ENCODE measurements around the gene EID3.
"Not testable (repeated sequence)": the region's sequence is repeated elsewhere in the genome, so short reads cannot be mapped to it uniquely, and the experiment has no call there.

EID3 gene

DNA sequence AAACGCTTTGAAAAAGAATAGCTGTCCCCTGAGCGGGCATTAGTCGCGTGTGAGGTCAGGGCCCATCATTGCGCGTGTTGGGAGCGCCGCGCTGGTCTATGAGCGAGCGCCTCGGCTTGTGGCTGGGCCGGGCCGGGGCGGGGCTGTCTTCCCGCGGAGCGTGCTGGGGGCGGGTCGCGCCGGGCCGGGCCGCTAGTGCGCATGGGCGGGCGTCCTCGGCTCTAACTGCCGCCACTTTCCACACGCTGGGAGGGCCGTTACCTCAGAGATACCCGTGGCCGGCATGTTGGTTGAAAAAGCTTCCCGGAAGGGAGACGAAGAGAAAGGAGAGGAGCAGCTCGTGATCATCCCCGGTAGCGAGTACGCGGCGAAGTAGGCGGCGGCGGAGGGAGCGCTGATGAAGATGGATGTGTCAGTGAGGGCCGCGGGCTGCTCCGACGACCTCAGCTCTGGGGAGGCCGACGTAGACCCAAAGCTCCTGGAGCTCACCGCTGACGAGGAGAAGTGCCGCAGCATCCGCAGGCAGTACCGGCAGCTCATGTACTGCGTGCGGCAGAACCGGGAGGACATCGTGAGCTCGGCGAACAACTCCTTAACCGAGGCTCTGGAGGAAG is at the start of gene EID3:
TSS of gene EID3 (plus strand) at position 202 of the 614 bp plus-strand sequence. CDS start at position 398, 196 bp downstream.
- peak; percentile 60 for DNase-seq

DNA sequence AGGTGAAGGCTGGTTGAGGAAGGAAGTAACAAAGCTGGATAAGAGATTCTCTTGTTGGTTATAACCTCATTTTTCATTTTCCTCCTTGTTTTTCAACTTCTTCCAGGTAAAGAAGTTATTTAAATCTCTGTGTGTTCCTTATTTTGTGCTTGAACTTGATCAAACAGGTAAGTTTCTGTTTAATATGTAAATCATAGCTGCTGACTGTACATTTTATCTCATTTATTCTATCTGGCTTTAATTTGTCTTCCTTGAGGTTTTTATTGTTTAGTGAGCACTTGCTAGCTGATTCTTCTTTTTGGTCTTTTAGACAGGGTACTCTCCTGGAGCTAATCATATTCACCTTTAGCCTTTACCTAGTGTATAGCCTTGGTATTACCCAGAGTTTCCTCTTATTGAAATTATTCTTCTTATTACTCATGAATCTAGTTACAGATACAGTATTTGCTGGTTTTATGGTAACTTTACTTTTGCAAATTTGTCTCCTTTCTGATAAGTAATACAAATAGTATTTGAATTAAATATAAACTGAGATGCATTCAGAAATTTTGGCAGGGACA is 45.5 kb upstream of the EID3 start:
- DNase-seq = no peak

DNA sequence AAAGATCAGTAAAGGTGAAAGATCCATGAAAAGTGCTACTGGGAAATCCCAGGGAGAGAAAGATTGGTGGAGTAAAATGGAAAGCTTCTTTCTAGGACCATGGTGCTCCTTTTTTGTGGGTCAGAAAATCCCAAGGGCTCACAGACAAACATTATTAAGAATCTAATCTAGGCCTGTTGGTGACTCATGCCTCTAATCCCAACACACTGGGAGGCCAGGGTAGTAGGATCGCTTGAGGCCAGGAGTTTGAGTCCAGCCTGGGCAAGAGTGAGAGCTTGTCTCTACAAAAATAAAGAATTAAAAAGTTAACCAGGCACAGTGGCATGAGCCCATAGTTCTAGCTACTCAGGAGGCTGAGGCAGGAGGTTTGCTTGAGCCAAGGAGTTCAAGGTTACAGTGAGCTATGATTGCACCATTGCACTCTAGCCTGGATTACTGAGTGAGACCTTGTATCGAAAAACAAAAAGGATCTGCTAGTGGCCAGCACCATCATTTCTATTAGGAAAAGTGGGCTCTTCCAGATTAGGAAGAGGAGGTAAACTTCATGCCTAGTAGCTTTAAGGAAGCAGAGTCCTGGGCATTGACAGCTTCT is 45.0 kb upstream of the EID3 start:
- DNase-seq = no peak

DNA sequence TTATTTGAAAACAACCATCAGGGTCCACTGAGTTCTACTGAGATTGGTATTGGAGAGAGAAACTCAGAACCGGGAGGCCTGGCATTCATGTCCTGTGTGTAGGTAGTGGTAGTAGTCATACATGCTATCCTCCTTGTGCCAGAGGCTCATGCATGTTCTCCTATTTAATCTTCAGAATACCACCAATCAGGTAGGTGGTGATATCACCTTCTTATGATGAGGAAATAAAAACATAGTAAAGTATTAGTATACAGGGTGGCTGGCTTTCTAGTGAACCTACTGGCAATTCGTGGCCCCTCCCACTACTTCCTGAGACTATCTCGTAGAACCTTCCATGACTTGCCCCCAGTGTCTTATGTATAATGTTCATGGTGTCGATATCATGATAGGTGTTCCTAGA is 40.5 kb upstream of the EID3 start:
- no peak for DNase-seq

DNA sequence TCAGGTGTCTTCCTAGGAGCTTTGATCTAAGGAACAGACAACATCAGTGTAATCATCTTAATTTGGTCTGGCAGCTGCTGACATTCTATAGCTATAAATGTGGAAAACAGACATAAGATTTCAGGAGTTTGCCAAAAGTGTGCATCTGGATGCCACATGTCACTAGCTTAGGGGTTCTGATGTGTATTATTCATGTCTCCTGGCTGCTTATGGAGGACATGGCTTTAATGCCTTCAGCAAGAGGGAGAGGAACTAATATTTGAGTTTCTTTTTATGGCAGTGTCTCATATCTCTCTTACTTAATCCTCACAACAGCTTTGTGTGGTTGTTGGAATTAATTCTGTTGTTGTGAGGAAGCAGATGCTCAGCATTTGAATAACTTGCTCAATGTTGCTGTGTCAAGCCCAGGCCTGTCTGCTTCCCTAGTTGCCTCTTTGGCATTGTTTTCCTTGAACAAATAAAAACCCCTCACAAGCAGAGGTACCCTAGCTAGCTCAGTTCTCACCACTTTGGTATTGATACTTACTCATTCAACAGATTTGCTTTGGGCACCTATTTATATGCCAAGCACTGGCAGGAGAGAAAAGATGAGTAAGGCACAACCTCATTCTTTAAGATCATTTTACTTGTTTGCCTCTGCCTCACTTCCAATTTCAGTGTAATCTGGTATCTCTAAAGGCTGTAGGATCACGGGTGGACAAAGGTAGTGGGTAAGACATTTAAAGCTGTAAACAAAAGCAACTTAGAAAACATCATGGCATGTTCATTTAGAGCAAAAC is 39.8 kb upstream of the EID3 start:
- no peak for DNase-seq

DNA sequence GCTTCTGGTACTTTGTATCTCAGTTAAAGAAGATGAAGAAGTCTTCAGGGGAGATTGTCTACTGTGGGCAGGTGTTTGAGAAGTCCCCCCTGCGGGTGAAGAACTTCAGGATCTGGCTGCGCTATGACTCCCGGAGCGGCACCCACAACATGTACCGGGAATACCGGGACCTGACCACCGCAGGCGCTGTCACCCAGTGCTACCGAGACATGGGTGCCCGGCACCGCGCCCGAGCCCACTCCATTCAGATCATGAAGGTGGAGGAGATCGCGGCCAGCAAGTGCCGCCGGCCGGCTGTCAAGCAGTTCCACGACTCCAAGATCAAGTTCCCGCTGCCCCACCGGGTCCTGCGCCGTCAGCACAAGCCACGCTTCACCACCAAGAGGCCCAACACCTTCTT is 38.1 kb upstream of the EID3 start:
- DNase-seq = not testable (repeated sequence)

DNA sequence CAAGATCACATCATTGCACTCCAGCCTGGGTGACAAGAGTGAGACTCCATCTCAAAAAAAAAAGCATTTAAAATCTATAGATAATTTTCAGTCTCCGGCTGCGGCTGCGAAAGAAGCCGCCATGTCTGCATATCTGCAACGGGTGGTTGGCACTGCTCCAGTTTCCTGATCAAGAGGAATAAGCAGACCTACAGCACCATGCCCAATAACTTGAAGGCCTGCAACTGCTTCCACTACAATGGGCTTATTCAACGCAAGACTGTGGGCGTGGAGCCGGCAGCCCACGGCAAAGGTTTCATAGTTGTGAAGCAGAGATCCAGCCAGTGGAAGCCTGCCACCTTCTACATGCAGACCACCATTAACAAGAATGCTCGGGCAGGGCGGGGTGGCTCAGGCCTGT is 30.6 kb upstream of the EID3 start:
- no peak for DNase-seq

DNA sequence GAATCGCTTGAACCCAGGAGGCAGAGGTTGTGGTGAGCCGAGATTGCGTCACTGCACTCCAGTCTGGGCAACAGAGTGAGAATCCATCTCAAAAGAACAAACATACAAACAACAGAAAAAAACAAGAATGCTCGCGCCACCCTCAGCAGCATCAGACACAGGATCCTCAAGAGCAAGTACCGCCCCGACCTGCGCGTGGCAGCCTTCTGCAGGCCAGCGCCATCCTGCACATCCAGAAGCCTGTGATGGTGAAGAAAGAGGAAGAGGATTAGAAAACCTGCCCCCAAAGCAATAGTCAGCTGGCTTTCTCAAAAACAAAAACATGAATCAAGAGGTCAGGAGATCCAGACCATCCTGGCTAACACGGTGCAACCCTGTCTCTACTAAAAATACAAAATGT is 30.0 kb upstream of the EID3 start:
- DNase-seq = no peak

DNA sequence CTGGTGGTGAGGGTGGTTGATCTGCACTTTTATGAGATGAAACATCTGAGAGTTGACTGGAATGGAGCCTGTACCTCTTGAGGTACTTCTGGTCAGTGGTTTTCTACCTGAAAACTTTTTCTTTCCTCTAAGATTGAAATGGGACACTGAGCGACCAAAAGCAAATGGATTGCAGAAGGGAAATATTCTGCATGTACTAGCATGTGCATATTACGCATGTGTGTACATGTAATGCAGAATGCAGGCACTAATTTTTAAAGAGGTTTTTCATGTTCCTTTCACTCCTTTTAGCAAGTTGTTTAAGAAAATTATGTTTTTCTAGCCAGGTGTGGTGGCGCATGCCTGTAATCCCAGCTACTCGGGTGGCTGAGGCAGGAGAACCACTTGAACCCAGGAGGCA is 28.7 kb upstream of the EID3 start:
- no peak for DNase-seq

DNA sequence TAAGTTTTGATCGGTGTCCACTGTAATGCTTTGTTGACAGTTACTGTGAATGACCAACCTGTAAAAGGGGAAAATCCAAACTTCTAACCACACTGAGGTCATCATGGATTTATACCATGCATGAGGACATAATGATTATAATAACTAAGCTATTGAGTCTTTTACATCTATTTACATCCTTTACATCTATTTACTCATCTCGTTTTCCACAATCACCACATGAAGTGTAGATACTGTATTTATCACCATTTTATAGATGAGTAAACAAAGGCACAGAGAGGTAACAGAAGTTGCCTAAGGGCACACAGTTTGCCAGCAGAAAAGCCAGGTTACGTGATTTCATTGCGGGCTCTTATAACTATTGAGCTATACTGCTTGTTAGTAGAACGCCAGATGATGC is 27.9 kb upstream of the EID3 start:
- DNase-seq = no peak

DNA sequence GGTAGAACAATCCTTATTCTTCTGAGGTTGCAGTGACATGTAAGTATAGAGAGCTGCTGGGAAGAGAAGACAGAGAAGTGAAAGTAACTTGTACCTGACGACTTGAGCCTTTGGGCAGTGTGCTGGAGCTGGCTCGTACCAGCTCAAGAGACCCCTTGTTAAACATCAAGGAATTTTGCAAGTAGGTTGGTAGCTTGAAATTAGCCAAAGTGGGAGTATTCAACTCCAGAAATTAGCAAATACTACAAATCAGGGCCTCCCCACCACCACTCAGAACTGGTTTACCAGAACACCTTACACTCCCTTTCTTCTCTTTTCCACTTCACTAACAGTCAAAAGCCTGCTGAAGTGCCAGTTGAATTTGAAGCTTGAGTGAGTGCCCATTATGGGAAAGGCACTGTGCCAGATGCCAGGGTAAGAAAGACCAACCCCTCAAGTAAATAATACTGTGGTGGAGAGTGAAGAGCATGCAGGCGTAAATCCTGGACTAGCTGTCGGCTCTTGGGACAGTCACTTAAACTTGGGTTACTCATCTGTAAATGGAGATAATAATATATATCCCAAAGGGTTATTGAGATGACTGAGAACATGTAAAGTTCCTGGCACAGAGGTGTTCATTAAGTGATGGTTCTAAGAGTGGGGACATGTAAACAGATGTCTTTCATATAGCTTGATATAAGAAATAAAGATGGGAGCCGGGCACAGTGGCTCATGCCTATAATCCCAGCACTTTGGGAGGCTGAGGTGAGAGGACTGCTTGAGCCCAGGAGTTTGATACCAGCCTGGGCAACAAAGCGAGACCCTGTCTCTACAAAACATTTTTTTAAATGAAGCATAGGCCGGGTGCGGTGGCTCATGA is 27.0 kb upstream of the EID3 start:
- DNase-seq = no peak

DNA sequence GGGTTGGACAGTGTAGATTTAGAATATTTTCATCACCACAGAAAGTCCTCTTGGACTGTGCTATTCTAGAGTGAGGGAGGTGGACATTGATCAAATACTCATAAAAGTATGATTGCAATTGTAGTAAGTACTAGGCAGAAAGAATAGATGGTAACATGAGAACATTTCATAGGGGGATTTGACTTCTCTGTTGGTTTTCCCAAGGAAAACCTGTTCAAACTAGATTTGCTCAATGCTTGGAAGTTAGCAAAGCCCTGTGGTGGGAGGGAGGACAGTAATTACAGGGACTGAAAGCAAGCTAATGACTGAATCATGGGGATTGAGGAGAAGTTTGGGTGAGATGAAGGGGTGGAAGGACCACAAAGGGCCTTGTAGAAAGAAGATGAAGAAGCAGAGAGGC is 24.4 kb upstream of the EID3 start:
- no peak for DNase-seq

DNA sequence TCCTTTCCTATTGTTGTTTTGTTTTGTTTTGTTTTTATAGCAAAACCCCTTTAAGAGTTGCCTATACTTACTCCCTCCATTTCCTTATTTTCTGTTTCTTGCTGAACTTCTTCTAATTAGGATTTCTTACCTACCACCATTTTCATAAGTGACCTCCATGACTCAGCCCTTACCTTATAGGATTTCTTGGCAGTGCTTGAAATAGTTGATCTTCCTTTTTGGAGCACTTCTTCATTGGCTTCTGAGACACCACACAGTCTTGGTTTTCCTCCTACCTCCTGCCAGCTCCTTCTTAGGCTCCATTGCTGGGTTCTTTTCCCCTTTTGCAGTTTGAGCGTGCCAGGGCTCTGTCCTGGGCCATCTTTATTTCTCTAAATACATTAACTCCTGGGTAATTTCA is 23.4 kb upstream of the EID3 start:
- DNase-seq = no peak

DNA sequence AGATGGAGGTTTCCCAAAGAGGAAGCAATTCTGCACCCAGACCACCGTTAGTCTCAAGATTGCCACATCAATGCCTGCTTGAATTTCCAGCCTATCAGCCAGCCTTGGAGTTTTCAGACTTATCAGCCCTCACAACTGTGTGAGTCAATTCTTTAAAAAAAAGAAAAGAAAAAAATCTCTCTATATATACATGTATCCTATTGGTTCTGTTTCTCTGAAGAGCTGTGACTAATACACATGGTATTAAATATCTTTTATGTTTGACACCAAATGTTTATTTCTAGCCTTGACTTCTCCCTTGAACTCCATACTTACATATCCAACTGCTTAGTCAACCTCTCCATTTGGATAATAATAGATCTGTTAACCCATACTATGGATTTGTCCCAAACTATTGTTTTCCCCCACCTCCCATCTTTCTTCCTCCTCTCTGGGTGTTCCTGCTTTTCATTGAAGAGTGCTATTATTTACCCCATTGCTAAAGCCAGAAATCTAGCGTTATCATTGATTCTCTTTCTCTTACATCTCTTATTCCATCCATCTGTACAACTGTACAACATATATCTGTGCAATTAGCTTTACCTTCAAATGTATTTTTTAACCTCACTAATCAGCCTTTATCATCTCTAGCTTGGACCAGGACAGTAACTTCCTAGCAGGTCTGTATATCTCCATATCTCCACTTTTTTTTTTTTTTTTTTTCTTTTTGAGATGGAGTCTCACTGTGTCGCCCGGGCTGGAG is 22.7 kb upstream of the EID3 start:
- no peak for DNase-seq

DNA sequence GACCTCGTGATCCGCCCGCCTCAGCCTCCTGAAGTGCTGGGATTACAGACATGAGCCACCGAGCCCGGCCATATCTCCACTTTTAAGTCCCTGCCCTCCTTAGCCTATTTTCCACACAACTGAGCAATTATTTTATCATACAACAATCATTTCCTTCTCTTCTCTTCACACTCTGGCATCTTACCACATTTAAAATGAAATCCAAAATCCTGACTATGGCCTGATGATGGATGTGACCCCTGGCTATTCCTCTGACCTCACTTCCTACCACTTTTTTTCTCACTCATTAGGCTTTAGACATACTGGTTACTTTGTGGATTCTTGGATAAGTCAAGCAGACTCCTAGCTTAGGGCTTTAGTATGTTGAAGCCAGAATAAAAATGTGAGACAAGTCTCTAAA is 21.9 kb upstream of the EID3 start:
- no peak for DNase-seq

DNA sequence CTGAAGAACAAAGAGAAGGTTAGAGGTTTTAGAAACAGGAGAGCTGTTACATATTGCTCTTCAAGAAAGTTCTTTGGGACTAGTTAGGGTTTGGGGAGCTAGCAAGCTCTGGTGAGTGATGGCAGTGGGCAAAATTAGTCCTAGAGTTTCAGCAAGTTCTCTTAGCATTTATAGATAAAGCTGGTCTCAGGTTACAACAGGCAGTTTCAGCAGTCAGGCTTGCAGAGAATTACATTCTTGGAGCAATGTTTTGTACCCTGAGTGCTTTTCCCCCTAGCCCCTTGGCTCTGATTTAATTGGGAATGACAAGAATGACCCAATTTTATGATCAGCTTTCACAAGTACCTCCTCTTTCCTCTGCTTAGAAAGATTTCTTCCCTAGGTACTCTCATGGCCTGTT is 21.4 kb upstream of the EID3 start:
- no peak for DNase-seq

DNA sequence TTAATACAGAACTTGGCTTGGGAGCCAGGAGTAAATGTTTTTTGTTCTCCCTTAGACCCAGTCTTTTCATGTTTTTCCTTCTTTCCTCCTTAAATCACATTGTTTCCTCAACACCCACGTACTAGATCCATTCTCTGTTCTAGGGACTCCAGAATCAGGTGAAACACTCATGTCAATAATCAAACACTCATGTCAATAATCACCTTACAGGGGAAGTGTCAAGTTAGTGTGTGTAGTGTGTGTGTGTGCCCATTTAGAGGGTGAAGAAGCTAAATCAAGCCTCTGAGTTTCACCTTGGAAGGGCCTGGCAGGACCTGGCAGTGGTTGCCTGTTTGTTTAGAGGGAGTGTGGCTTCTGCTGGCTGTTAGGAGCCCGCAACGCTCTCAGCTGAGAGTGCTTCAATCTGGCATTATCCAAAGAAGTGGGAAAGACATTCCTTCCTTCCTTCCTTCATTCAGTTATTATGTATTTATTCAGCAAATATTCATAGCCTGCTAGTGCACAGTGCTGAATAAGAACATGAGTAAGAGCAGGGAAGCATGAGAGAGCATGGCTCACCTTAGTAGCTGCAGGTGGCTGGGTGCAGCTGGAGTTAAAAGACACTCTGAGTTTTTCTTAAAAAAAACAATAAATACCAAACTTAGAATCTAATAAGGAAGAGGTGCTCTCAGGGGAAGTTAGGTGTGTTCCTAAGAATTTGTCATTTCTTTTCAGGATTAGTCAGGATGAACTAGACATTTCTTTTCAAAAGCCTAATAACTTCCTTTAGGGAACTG is 17.6 kb upstream of the EID3 start:
- no peak for DNase-seq

DNA sequence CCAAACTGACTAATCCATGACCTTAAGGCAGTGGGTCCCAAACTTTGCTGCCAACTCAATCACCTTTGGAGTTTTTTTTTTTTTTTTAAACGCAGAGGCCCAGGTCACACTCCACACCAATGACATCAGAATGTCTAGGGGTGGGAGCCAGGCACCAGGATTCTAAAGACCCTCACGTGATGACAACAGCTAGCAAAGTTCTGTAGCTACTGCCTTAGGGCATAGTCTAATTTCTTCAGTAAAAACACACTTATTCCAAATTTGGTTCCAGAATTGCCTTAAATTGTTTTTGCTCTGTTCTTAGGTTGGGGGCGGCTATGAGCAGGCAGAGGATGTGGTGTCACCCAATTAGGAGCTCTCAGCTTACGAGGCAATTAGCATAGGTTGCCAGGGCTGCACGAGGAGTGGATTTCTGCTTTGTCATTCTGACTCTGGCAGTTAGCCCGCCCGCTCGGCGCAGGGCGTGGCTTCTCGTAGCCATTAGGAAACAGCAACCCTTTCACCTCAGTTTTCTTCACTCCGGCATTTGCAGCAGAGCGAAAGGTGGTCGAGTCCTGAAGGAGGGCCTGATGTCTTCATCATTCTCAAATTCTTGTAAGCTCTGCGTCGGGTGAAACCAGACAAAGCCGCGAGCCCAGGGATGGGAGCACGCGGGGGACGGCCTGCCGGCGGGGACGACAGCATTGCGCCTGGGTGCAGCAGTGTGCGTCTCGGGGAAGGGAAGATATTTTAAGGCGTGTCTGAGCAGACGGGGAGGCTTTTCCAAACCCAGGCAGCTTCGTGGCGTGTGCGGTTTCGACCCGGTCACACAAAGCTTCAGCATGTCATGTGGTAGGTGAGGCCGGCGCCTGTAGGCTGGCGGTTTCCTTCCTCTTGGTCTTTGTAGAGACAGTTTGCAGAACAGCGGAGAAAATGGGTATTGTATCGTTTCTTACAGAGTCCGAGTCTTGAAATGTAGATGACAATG is 16.7 kb upstream of the EID3 start:
- DNase-seq = peak; percentile 78

DNA sequence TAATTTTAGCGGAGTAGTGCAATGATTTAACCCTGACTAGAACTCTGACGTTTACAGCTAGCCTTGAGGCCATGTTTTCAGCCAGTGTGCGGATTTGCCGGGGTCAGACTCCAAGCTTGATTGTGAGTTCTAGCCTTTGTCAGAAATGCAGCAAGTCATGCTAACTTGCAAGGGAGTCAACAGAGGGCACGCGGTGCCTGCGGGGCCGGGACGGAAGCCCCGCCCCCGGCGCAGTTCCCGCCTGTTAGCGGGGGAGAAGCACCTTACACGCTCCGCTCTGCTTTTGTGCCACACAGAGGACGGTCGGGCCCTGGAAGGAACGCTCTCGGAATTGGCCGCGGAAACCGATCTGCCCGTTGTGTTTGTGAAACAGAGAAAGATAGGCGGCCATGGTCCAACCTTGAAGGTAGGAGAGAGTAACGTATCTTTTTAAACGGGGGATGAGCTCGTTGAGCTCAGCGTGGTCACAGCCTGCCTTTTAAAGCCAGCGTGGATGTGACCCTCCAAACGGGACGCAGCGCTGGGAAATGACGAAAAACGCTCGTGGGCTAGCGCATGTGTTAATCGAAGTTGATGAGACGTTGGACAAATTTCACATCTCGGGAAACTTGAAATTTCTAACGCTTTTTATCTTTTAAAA is 14.8 kb upstream of the EID3 start:
- DNase-seq = peak; percentile 65

DNA sequence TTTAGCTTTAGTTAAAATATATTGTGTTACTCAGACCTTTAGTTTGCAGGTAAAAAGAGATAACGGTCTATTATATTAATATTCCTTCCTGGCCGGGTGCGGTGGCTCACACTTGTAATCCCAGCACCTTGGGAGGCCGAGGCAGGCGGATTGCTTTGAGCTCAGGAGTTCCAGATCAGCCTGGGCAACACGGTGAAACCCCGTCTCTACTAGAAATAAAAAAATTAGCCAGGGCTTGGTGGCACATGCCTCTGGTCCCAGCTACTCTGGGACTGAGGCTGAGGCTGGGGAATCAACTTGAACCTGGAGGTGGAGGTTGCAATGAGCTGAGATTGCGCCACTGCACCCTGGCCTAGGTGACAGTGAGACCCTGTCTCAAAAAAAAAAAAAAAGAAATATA is 13.2 kb upstream of the EID3 start:
- no peak for DNase-seq

Measured in NK-92 treated with Interleukin-12 subunit alpha and Interleukin-12 subunit beta, amount 100 ng/mL, for 24 hours (cell line).